HG03095 (cell line): ENCODE data around the gene FAM162B.
"Not testable (repeated sequence)": the region's sequence is repeated elsewhere in the genome, so short reads cannot be mapped to it uniquely, and the experiment has no call there.

Experiments
- ATAC-seq: cut with Tn5 transposase; IDR thresholded peaks from one replicate; pipeline ENCODE4 v1.9.1; 2021; ENCODE audit warnings: moderate library complexity; ENCODE audit not compliant: unreplicated experiment

FAM162B gene

GRCh38 chr6:116730513-116730912 lies 35.0 kb downstream of the FAM162B start:
- no peak for ATAC-seq

DNA sequence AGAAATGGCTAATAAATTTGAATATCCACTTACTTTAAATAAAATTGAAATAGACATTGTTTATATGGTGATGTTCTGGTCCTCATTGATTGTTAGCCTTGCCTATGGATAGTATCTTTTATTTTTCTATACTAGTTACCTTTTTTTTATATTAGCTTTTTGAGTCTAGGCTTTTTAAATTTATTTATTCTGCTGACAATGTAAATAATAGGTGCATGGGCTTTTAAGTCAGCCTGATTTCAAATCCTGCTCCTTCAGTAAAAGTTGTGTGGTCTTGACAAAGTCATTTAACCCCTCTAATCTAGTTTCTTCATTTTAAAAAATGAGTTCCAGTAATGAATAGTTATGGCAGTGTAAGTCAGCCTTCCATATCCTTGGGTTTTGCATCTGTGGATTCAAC lies 38.6 kb downstream of the FAM162B start:
- no peak for ATAC-seq

DNA sequence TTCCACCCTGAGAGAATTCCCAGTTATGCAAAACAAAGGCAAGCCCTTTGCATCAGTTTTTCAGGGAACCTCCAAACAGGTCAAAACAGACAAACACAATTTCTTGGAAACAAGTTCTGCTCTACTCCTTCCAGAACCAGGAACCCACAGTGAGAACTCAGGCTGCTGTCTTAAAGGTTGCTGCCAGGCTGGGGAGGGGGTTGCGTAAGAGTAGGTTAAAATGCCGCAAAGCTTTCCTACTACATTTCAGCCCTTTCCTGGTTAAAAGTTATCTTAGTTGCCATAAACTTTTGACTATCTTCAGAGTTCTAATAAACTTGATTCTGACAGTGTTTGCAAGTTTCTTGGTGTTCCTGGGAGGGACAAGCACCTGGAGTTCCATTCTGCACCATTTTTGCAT lies 50.8 kb downstream of the FAM162B start:
- ATAC-seq = no peak

DNA sequence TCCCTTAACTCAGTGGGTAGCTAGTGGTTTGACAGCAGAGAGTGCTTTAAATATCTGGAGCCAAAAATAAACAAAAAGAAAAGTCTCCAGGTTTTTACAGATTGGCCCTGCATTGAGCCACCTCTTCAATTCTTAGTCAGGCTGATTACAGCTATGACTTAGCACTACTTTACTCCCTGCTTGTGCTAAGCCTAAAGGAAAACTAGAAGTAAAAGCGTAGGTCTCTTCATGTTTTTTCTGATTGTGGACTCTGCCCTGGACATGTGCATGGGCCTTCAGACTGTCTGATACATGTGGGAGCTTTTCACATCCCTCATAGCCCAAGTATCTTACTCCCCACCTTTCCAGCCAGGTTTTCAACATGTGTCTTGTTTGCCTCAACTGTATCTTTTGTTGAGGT lies 51.2 kb downstream of the FAM162B start:
- no peak for ATAC-seq

GRCh38 chr6:116705917-116706316 lies 59.6 kb downstream of the FAM162B start:
- ATAC-seq = no peak

- not testable (repeated sequence) for ATAC-seq
Measured at GRCh38 chr6:116703888-116704287, 61.6 kb downstream of the FAM162B start.
